DND-41 (cell line): ENCODE measurements around the gene PPARD.

Experiments used
- ATAC-seq: fragments of 200-7000 bp; cut with Tn5 transposase; 3 replicates; pipeline ENCODE4 v1.9.1; 2021; ENCODE audit warnings: low read depth; ENCODE audit not compliant: insufficient read depth
- DNase-seq: peaks from one replicate; pipeline ENCODE4 v3.0.0-alpha.2; 2020
- H2AFZ ChIP-seq: 2 replicates; pipeline ENCODE4 v1.6.0; 2012; ENCODE audit warnings: low read depth, low read length
- H3K27ac ChIP-seq: 2 replicates; pipeline ENCODE4 v1.5.1; 2012; ENCODE audit warnings: low read length, inconsistent platforms
- H3K27me3 ChIP-seq: fragments of 200-600 bp; sonication (generic); 2 replicates; pipeline ENCODE4 v1.6.0; 2012; ENCODE audit warnings: low read length, mild to moderate bottlenecking, inconsistent platforms; ENCODE audit not compliant: insufficient read depth, poor library complexity
- H3K36me3 ChIP-seq: 2 replicates; pipeline ENCODE4 v1.5.1; 2012; ENCODE audit warnings: low read length, inconsistent platforms; ENCODE audit not compliant: insufficient read depth
- H3K4me1 ChIP-seq: 2 replicates; pipeline ENCODE4 v1.5.1; 2012; ENCODE audit warnings: mild to moderate bottlenecking, low read length; ENCODE audit not compliant: insufficient read depth
- H3K4me2 ChIP-seq: 2 replicates; pipeline ENCODE4 v1.6.0; 2012; ENCODE audit warnings: mild to moderate bottlenecking, moderate library complexity, low read length, inconsistent platforms; ENCODE audit not compliant: insufficient read depth
- H3K4me3 ChIP-seq, 2 experiments: fragments of 200-600 bp in 1 of 2; shearing (Covaris generic) in 1 of 2; 2 replicates each; pipeline ENCODE4 v1.5.1; 2012 to 2016; ENCODE audit warnings: inconsistent platforms in 2 of 2, low read length in 2 of 2, mild to moderate bottlenecking in 2 of 2, low read depth in 1 of 2, moderate library complexity in 1 of 2
- H3K79me2 ChIP-seq: 2 replicates; pipeline ENCODE4 v1.6.0; 2012; ENCODE audit warnings: low read length, inconsistent platforms; ENCODE audit not compliant: insufficient read depth
- H3K9ac ChIP-seq: 2 replicates; pipeline ENCODE4 v1.6.0; 2012; ENCODE audit warnings: low read depth, mild to moderate bottlenecking, inconsistent platforms, low read length, moderate library complexity
- H3K9me3 ChIP-seq: 2 replicates; pipeline ENCODE4 v1.5.1; 2012; ENCODE audit warnings: low read length, moderate library complexity, mild to moderate bottlenecking, inconsistent platforms; ENCODE audit not compliant: insufficient read depth, severe bottlenecking
- H4K20me1 ChIP-seq: 2 replicates; pipeline ENCODE4 v1.6.0; 2012; ENCODE audit warnings: low read length; ENCODE audit not compliant: insufficient read depth
- CTCF ChIP-seq: IDR thresholded peaks from 2 replicates; pipeline ENCODE4 v1.5.1; 2012; ENCODE audit warnings: borderline replicate concordance, low read length, moderate library complexity, mild to moderate bottlenecking; ENCODE audit not compliant: poor library complexity, severe bottlenecking; ENCODE audit errors: extremely low read depth
- EZH2 ChIP-seq: IDR thresholded peaks from 3 replicates; pipeline ENCODE4 v1.6.1; 2012; ENCODE audit warnings: borderline replicate concordance, low read depth, mild to moderate bottlenecking, moderate library complexity, low read length, inconsistent platforms; ENCODE audit not compliant: severe bottlenecking

The PPARD gene

GRCh38 chr6:35297601-35298481 lies 44.5 kb upstream of the PPARD start, which contains the start of gene DEF6:
Gene DEF6, plus strand, starts transcription at chr6:35297818. Its CDS starts 39 bp downstream, at chr6:35297857.
- Histone ChIP-seq H3K79me2 (peaks cover 44% of the 10 kb centered on the region), H3K27me3 (no peaks in the 10 kb centered on the region), H3K4me3 (peak within 1 kb of the TSS; percentile 41 to 67), H3K27ac (peak within 1 kb of the TSS; percentile 89), H3K4me2 (peak within 1 kb of the TSS; percentile 73), H3K4me1 (peaks cover 59% of the 10 kb centered on the region), H3K9ac (peak within 1 kb of the TSS; percentile 82), H3K36me3 (peaks cover 42% of the 10 kb centered on the region), H3K9me3 (no peaks in the 10 kb centered on the region), H4K20me1 (peaks cover 5% of the 10 kb centered on the region; the same call in 1 of the 2 replicates), H2AFZ (peak within 1 kb of the TSS; percentile 79)
- ATAC-seq (peak; percentile 93), DNase-seq (peak; percentile 94)
- TF ChIP-seq EZH2, result no peak
- peak; percentile 99 for TF ChIP-seq CTCF

- Histone ChIP-seq H3K27ac (peak overlapping the region; percentile 89), H3K36me3 (peaks cover 41% of the 10 kb centered on the region), H3K9ac (peak overlapping the region; percentile 82)
Observed at GRCh38 chr6:35298625-35299140, 43.7 kb upstream of the PPARD start.

GRCh38 chr6:35299674-35300073 lies 42.7 kb upstream of the PPARD start:
- Histone ChIP-seq H4K20me1 (peaks cover 20% of the 10 kb centered on the region), H3K4me2 (peak overlapping the region; percentile 73), H3K79me2 (peaks cover 62% of the 10 kb centered on the region), H3K36me3 (peaks cover 41% of the 10 kb centered on the region), H3K27me3 (no peaks in the 10 kb centered on the region), H2AFZ (no peak overlapping the region), H3K9ac (peak overlapping the region; percentile 82; the same call in 1 of the 2 replicates), H3K27ac (peak overlapping the region; percentile 89), H3K4me1 (peaks cover 67% of the 10 kb centered on the region), H3K9me3 (no peaks in the 10 kb centered on the region), H3K4me3 (peak overlapping the region in 1 of 2 experiments; percentile 67; a peak in 2 of 4 replicates)
- TF ChIP-seq CTCF (no peak), EZH2 (no peak)
- ATAC-seq (no peak), DNase-seq (no peak)

More at GRCh38 chr6:35298625-35299140, 43.7 kb upstream of the PPARD start:
- Histone ChIP-seq H4K20me1 (peaks cover 11% of the 10 kb centered on the region; the same call in 1 of the 2 replicates), H2AFZ (peak overlapping the region; percentile 79), H3K79me2 (peaks cover 52% of the 10 kb centered on the region), H3K9me3 (no peaks in the 10 kb centered on the region), H3K4me2 (peak overlapping the region; percentile 73), H3K4me1 (peaks cover 67% of the 10 kb centered on the region), H3K27me3 (no peaks in the 10 kb centered on the region), H3K4me3 (peak overlapping the region; percentile 41 to 67; a peak in 3 of 4 replicates)
- TF ChIP-seq EZH2, result no peak
- TF ChIP-seq CTCF, result no peak
- DNase-seq (peak; percentile 32), ATAC-seq (no peak)
